ENCODE results near the gene PPIG. TPM values are rescaled to one million over a fixed set of nuclear protein-coding genes. Genes with fewer than 3 reads are reported as not detected.

The PPIG gene
- total and polyA plus RNA-seq, 9 of the 15 experiments (the other 6 are each of a cell fraction or from before 2014, with no cell fraction given): 52.5 to 166 (median 124) TPM

DNA sequence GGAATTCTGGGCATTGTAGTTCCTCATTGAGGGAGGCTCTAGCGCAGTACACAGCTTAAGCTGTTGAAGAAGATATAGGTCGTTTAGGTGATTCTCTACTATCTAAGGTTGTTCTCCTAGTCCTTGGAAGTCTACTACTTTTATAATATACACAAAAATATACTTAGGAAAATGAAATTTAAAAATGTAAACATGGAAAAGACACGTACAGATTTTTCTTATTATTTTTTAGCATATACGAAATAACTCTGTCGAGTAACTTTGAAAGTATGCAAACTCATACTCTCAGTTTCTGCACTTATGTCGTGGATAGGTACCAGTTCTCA is 10.2 kb upstream of the PPIG start (continued):
- TF ChIP-seq, protein P1, sequence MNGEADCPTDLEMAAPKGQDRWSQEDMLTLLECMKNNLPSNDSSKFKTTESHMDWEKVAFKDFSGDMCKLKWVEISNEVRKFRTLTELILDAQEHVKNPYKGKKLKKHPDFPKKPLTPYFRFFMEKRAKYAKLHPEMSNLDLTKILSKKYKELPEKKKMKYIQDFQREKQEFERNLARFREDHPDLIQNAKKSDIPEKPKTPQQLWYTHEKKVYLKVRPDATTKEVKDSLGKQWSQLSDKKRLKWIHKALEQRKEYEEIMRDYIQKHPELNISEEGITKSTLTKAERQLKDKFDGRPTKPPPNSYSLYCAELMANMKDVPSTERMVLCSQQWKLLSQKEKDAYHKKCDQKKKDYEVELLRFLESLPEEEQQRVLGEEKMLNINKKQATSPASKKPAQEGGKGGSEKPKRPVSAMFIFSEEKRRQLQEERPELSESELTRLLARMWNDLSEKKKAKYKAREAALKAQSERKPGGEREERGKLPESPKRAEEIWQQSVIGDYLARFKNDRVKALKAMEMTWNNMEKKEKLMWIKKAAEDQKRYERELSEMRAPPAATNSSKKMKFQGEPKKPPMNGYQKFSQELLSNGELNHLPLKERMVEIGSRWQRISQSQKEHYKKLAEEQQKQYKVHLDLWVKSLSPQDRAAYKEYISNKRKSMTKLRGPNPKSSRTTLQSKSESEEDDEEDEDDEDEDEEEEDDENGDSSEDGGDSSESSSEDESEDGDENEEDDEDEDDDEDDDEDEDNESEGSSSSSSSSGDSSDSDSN (IDR thresholded peaks at IDR 0.05; ENCODE audit: borderline replicate concordance in 1 of 2, low read depth in 2 of 2, low read length in 2 of 2): no peak
- TF ChIP-seq LCOR (CRISPR knock-in tag; IDR thresholded peaks at IDR 0.05): 0 out of 2 replicates have a peak, but pooled peaks have one; percentile 28
- TF ChIP-seq L3MBTL2 (IDR thresholded peaks at IDR 0.05): peak; percentile 36; the same call in 1 of the 2 replicates
- no peak; a peak in 1 of 4 replicates for TF ChIP-seq MAZ (CRISPR knock-in tag; conservative IDR thresholded peaks at IDR 0.05 in 1 of 2, IDR thresholded peaks at IDR 0.05 in 1 of 2)
- no peak for TF ChIP-seq PTBP1 (IDR thresholded peaks at IDR 0.05; ENCODE audit: low read depth, low read length)
- no peak for TF ChIP-seq ZNF395 (CRISPR knock-in tag; IDR thresholded peaks at IDR 0.05)
- no peak; the same call in 1 of the 2 replicates for TF ChIP-seq ESRRA (IDR thresholded peaks at IDR 0.05; ENCODE audit: borderline replicate concordance, low read depth)
- no peak for TF ChIP-seq ZKSCAN1 (IDR thresholded peaks at IDR 0.05; ENCODE audit: low read depth, low read length)
- TF ChIP-seq ZNF184 (CRISPR knock-in tag; IDR thresholded peaks at IDR 0.05): no peak
- TF ChIP-seq, protein P2, sequence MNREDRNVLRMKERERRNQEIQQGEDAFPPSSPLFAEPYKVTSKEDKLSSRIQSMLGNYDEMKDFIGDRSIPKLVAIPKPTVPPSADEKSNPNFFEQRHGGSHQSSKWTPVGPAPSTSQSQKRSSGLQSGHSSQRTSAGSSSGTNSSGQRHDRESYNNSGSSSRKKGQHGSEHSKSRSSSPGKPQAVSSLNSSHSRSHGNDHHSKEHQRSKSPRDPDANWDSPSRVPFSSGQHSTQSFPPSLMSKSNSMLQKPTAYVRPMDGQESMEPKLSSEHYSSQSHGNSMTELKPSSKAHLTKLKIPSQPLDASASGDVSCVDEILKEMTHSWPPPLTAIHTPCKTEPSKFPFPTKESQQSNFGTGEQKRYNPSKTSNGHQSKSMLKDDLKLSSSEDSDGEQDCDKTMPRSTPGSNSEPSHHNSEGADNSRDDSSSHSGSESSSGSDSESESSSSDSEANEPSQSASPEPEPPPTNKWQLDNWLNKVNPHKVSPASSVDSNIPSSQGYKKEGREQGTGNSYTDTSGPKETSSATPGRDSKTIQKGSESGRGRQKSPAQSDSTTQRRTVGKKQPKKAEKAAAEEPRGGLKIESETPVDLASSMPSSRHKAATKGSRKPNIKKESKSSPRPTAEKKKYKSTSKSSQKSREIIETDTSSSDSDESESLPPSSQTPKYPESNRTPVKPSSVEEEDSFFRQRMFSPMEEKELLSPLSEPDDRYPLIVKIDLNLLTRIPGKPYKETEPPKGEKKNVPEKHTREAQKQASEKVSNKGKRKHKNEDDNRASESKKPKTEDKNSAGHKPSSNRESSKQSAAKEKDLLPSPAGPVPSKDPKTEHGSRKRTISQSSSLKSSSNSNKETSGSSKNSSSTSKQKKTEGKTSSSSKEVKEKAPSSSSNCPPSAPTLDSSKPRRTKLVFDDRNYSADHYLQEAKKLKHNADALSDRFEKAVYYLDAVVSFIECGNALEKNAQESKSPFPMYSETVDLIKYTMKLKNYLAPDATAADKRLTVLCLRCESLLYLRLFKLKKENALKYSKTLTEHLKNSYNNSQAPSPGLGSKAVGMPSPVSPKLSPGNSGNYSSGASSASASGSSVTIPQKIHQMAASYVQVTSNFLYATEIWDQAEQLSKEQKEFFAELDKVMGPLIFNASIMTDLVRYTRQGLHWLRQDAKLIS (CRISPR knock-in tag; IDR thresholded peaks at IDR 0.05): no peak
- no peak for TF ChIP-seq BACH1 (tag; IDR thresholded peaks at IDR 0.05)
- TF ChIP-seq NR2C2 (CRISPR knock-in tag; IDR thresholded peaks at IDR 0.05): no peak
- peak; percentile 2 for TF ChIP-seq NR2C2 (tag; IDR thresholded peaks at IDR 0.05)
- TF ChIP-seq SMARCE1 (IDR thresholded peaks at IDR 0.05): no peak
- TF ChIP-seq MAFK (IDR thresholded peaks at IDR 0.05; ENCODE audit: low read length): no peak
- TF ChIP-seq KLF10 (CRISPR knock-in tag; IDR thresholded peaks at IDR 0.05): no peak
- TF ChIP-seq ZC3H4 (CRISPR knock-in tag; IDR thresholded peaks at IDR 0.05; ENCODE audit: borderline replicate concordance): no peak
- TF ChIP-seq KDM4B (IDR thresholded peaks at IDR 0.05; ENCODE audit: borderline replicate concordance in 2 of 2, low read depth in 1 of 2): no peak
- TF ChIP-seq ZNF551 (CRISPR knock-in tag; IDR thresholded peaks at IDR 0.05): no peak
- no peak for TF ChIP-seq ZNF408 (CRISPR knock-in tag; IDR thresholded peaks at IDR 0.05; ENCODE audit: low read depth)
